ENCODE data around the gene ALAS1. TPM values are rescaled to one million over a fixed set of nuclear protein-coding genes. Genes with fewer than 3 reads are reported as not detected.

Gene ALAS1
- polyA plus RNA-seq, 2 donors, result 17.2 to 36.4 TPM

- peaks cover 24 to 46% of the 10 kb centered on the region in 2 donors for H3K36me3 ChIP-seq (ENCODE audit: control insufficient read depth in 2 of 2, insufficient read depth in 2 of 2, low read length in 1 of 2)
- WGBS, 2 donors, result 94 to 96% methylated on average over 13 of the region's 13 CpGs
Observed at GRCh38 chr3:52229656-52230055, 31.7 kb downstream of the ALAS1 start.

DNA sequence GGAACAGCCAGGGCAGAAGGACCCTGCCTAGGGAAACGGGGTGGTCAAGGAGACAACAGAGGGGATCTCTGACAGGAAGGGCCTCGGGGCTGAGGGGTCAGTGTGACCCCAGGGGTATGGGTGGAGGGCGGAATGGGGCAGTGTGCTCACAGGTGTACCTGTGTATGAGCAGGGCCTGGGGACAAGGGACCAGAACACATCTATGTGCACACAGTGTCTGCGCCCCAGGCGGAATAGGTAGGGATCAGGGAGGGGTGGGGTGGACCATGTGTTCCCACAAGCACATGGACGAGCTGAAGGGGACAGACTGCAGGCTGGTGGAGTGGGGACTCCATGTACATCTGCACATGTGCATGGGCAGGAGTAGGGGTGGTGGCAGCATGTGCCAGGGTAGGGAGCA, 32.5 kb downstream of the ALAS1 start:
- no peaks in the 10 kb centered on the region for H3K9me3 ChIP-seq (ENCODE audit: control insufficient read depth in 2 of 2, insufficient read depth in 1 of 2, low read depth in 1 of 2, low read length in 1 of 2)
- no peak overlapping the region for H3K4me3 ChIP-seq (ENCODE audit: low read depth in 1 of 2, low read length in 2 of 2)
- no peak overlapping the region for H3K27ac ChIP-seq (ENCODE audit: low read depth in 2 of 2, low read length in 1 of 2)
- 93% methylated on average over 6 of the region's 6 CpGs for WGBS, 2 donors
- no peaks in the 10 kb centered on the region for H3K27me3 ChIP-seq (ENCODE audit: control insufficient read depth in 1 of 2, insufficient read depth in 2 of 2, low read length in 2 of 2)
- H3K4me1 ChIP-seq (ENCODE audit: control insufficient read depth in 2 of 2, insufficient read depth in 2 of 2, low read length in 1 of 2), result peaks cover 0 to 10% of the 10 kb centered on the region in 2 donors
- peaks cover 26 to 54% of the 10 kb centered on the region in 2 donors for H3K36me3 ChIP-seq (ENCODE audit: control insufficient read depth in 2 of 2, insufficient read depth in 2 of 2, low read length in 1 of 2)

More at GRCh38 chr3:52229656-52230055, 31.7 kb downstream of the ALAS1 start:
- H3K27ac ChIP-seq (ENCODE audit: low read depth in 2 of 2, low read length in 1 of 2), result no peak overlapping the region
- no peak overlapping the region for H3K4me3 ChIP-seq (ENCODE audit: low read depth in 1 of 2, low read length in 2 of 2)
- H3K4me1 ChIP-seq (ENCODE audit: control insufficient read depth in 2 of 2, insufficient read depth in 2 of 2, low read length in 1 of 2), result peaks cover 0 to 11% of the 10 kb centered on the region in 2 donors
- H3K27me3 ChIP-seq (ENCODE audit: control insufficient read depth in 1 of 2, insufficient read depth in 2 of 2, low read length in 2 of 2), result no peaks in the 10 kb centered on the region
- H3K9me3 ChIP-seq (ENCODE audit: control insufficient read depth in 2 of 2, insufficient read depth in 1 of 2, low read depth in 1 of 2, low read length in 1 of 2), result no peaks in the 10 kb centered on the region

DNA sequence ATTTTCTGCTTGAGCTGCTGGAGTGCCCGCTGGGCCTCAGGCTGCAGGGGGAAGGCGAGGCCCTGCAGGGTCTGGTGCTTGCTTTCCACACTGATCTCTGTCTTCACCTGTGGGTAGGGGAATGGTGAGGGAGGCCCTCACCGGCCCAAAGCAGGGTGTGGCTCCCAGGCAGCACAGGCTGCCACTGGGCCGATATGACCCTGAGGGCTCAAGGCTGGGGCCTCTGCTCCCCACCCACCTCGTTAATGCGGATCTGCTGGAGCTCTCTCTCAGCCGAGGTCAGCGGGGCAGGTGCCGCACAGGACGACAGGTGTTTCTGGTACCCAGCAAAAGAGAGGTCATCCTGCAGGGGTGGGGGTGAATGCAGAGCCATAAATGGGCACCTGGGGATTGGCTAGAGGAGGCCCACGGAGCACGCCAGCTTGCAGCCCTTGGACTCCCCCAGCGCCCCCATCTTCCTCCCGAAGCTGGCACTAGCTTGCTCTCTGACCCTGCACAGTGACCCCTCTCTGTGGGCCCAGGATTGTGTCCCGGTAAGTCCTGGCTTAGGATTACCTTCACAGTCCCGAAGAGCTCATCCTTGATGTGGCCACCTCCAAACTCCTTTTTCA, 33.0 kb downstream of the ALAS1 start:
- no peaks in the 10 kb centered on the region for H3K9me3 ChIP-seq (ENCODE audit: control insufficient read depth in 2 of 2, insufficient read depth in 1 of 2, low read depth in 1 of 2, low read length in 1 of 2)
- no peak overlapping the region for H3K27ac ChIP-seq (ENCODE audit: low read depth in 2 of 2, low read length in 1 of 2)
- H3K27me3 ChIP-seq (ENCODE audit: control insufficient read depth in 1 of 2, insufficient read depth in 2 of 2, low read length in 2 of 2), result no peaks in the 10 kb centered on the region
- peaks cover 26 to 56% of the 10 kb centered on the region in 2 donors for H3K36me3 ChIP-seq (ENCODE audit: control insufficient read depth in 2 of 2, insufficient read depth in 2 of 2, low read length in 1 of 2)
- no peak overlapping the region for H3K4me3 ChIP-seq (ENCODE audit: low read depth in 1 of 2, low read length in 2 of 2)
- WGBS, 2 donors, result 86 to 88% methylated on average over 16 of the region's 16 CpGs
- H3K4me1 ChIP-seq (ENCODE audit: control insufficient read depth in 2 of 2, insufficient read depth in 2 of 2, low read length in 1 of 2), result peaks cover 0 to 8% of the 10 kb centered on the region in 2 donors

GRCh38 chr3:52231502-52232278, 33.7 kb downstream of the ALAS1 start:
- Histone ChIP-seq H3K27me3 (ENCODE audit: control insufficient read depth in 1 of 2, insufficient read depth in 2 of 2, low read length in 2 of 2) (no peaks in the 10 kb centered on the region), H3K9me3 (ENCODE audit: control insufficient read depth in 2 of 2, insufficient read depth in 1 of 2, low read depth in 1 of 2, low read length in 1 of 2) (no peaks in the 10 kb centered on the region), H3K4me1 (ENCODE audit: control insufficient read depth in 2 of 2, insufficient read depth in 2 of 2, low read length in 1 of 2) (peaks cover 2 to 10% of the 10 kb centered on the region in 2 donors), H3K4me3 (ENCODE audit: low read depth in 1 of 2, low read length in 2 of 2) (no peak overlapping the region), H3K36me3 (ENCODE audit: control insufficient read depth in 2 of 2, insufficient read depth in 2 of 2, low read length in 1 of 2) (peaks cover 26 to 56% of the 10 kb centered on the region in 2 donors), H3K27ac (ENCODE audit: low read depth in 2 of 2, low read length in 1 of 2) (no peak overlapping the region)
- 66 to 68% methylated on average over 32 to 34 of the region's 34 CpGs for WGBS, 2 donors

GRCh38 chr3:52232279-52233107, 34.5 kb downstream of the ALAS1 start:
- H3K4me1 ChIP-seq (ENCODE audit: control insufficient read depth in 2 of 2, insufficient read depth in 2 of 2, low read length in 1 of 2), result peaks cover 7 to 15% of the 10 kb centered on the region in 2 donors
- H3K9me3 ChIP-seq (ENCODE audit: control insufficient read depth in 2 of 2, insufficient read depth in 1 of 2, low read depth in 1 of 2, low read length in 1 of 2), result no peaks in the 10 kb centered on the region
- no peak overlapping the region for H3K27ac ChIP-seq (ENCODE audit: low read depth in 2 of 2, low read length in 1 of 2)
- no peaks in the 10 kb centered on the region for H3K27me3 ChIP-seq (ENCODE audit: control insufficient read depth in 1 of 2, insufficient read depth in 2 of 2, low read length in 2 of 2)
- H3K36me3 ChIP-seq (ENCODE audit: control insufficient read depth in 2 of 2, insufficient read depth in 2 of 2, low read length in 1 of 2), result peaks cover 26 to 56% of the 10 kb centered on the region in 2 donors
- no peak overlapping the region for H3K4me3 ChIP-seq (ENCODE audit: low read depth in 1 of 2, low read length in 2 of 2)
- WGBS, 2 donors, result 83 to 87% methylated on average over 27 to 28 of the region's 28 CpGs

DNA sequence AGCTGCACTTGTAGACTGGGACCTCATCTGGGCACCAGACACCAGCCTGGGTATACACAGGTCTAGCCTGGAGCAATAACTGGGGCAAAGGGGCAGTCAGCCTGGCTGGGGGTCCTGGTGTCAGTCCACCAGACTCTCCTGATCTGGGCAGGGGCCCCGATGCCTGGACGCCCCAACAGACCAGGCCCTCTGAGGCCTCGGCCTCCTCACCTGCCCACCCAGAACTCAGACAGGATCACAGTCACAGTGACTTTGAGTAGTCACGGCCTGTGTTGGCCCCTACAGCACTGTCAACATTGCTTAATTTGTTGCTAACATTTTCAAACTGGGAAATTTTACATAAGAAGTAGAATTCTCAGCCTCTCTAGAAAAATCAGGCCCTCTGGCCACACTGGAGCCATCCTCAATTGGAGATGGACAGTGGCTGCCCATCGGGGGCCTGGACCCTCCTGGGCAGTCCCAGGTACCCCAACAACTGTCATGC, 35.2 kb downstream of the ALAS1 start:
- 88 to 93% methylated on average over 5 of the region's 5 CpGs for WGBS, 2 donors
- Histone ChIP-seq H3K9me3 (ENCODE audit: control insufficient read depth in 2 of 2, insufficient read depth in 1 of 2, low read depth in 1 of 2, low read length in 1 of 2) (no peaks in the 10 kb centered on the region), H3K4me1 (ENCODE audit: control insufficient read depth in 2 of 2, insufficient read depth in 2 of 2, low read length in 1 of 2) (peaks cover 11 to 22% of the 10 kb centered on the region in 2 donors), H3K27ac (ENCODE audit: low read depth in 2 of 2, low read length in 1 of 2) (no peak overlapping the region), H3K36me3 (ENCODE audit: control insufficient read depth in 2 of 2, insufficient read depth in 2 of 2, low read length in 1 of 2) (peaks cover 22 to 54% of the 10 kb centered on the region in 2 donors), H3K4me3 (ENCODE audit: low read depth in 1 of 2, low read length in 2 of 2) (no peak overlapping the region), H3K27me3 (ENCODE audit: control insufficient read depth in 1 of 2, insufficient read depth in 2 of 2, low read length in 2 of 2) (no peaks in the 10 kb centered on the region)

- Histone ChIP-seq H3K36me3 (ENCODE audit: control insufficient read depth in 2 of 2, insufficient read depth in 2 of 2, low read length in 1 of 2) (peaks cover 22 to 47% of the 10 kb centered on the region in 2 donors), H3K4me3 (ENCODE audit: low read depth in 1 of 2, low read length in 2 of 2) (no peak overlapping the region), H3K27me3 (ENCODE audit: control insufficient read depth in 1 of 2, insufficient read depth in 2 of 2, low read length in 2 of 2) (no peaks in the 10 kb centered on the region), H3K9me3 (ENCODE audit: control insufficient read depth in 2 of 2, insufficient read depth in 1 of 2, low read depth in 1 of 2, low read length in 1 of 2) (peaks cover 0 to 1% of the 10 kb centered on the region in 2 donors), H3K27ac (ENCODE audit: low read depth in 2 of 2, low read length in 1 of 2) (no peak overlapping the region), H3K4me1 (ENCODE audit: control insufficient read depth in 2 of 2, insufficient read depth in 2 of 2, low read length in 1 of 2) (peaks cover 11 to 24% of the 10 kb centered on the region in 2 donors)
- WGBS, 2 donors, result 65 to 68% methylated on average over 3 of the region's 3 CpGs
Observed at GRCh38 chr3:52233968-52234367, 36.0 kb downstream of the ALAS1 start.

- no peak overlapping the region for H3K4me3 ChIP-seq (ENCODE audit: low read depth in 1 of 2, low read length in 2 of 2)
- peaks cover 0 to 2% of the 10 kb centered on the region in 2 donors for H3K9me3 ChIP-seq (ENCODE audit: control insufficient read depth in 2 of 2, insufficient read depth in 1 of 2, low read depth in 1 of 2, low read length in 1 of 2)
- H3K36me3 ChIP-seq (ENCODE audit: control insufficient read depth in 2 of 2, insufficient read depth in 2 of 2, low read length in 1 of 2), result peaks cover 16 to 39% of the 10 kb centered on the region in 2 donors
- 89 to 93% methylated on average over 15 of the region's 15 CpGs for WGBS, 2 donors
- H3K27ac ChIP-seq (ENCODE audit: low read depth in 2 of 2, low read length in 1 of 2), result no peak overlapping the region
- H3K4me1 ChIP-seq (ENCODE audit: control insufficient read depth in 2 of 2, insufficient read depth in 2 of 2, low read length in 1 of 2), result peaks cover 11 to 28% of the 10 kb centered on the region in 2 donors
- H3K27me3 ChIP-seq (ENCODE audit: control insufficient read depth in 1 of 2, insufficient read depth in 2 of 2, low read length in 2 of 2), result no peaks in the 10 kb centered on the region
Observed at GRCh38 chr3:52234516-52235447, 36.8 kb downstream of the ALAS1 start.

Data from esophagus (tissue), 2 donors.